ENCODE results near the gene ZC3HAV1L. TPM values are rescaled to one million over a fixed set of nuclear protein-coding genes. Genes with fewer than 3 reads are reported as not detected.
"Not testable (repeated sequence)": the region's sequence is repeated elsewhere in the genome, so short reads cannot be mapped to it uniquely, and the experiment has no call there.

The ZC3HAV1L gene, protein sequence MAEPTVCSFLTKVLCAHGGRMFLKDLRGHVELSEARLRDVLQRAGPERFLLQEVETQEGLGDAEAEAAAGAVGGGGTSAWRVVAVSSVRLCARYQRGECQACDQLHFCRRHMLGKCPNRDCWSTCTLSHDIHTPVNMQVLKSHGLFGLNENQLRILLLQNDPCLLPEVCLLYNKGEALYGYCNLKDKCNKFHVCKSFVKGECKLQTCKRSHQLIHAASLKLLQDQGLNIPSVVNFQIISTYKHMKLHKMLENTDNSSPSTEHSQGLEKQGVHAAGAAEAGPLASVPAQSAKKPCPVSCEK
- total RNA-seq (2014; rRNA removed; shearing (Covaris generic)) = 16.2 and 16.7 TPM in 2 replicates
- 35.1 and 49.6 TPM in 2 replicates for polyA plus RNA-seq (2015; cell fraction: cytosol; rRNA removed)
- 42.4 and 42.7 TPM in 2 replicates for polyA plus RNA-seq (2015; cell fraction: nucleus; rRNA removed)

DNA sequence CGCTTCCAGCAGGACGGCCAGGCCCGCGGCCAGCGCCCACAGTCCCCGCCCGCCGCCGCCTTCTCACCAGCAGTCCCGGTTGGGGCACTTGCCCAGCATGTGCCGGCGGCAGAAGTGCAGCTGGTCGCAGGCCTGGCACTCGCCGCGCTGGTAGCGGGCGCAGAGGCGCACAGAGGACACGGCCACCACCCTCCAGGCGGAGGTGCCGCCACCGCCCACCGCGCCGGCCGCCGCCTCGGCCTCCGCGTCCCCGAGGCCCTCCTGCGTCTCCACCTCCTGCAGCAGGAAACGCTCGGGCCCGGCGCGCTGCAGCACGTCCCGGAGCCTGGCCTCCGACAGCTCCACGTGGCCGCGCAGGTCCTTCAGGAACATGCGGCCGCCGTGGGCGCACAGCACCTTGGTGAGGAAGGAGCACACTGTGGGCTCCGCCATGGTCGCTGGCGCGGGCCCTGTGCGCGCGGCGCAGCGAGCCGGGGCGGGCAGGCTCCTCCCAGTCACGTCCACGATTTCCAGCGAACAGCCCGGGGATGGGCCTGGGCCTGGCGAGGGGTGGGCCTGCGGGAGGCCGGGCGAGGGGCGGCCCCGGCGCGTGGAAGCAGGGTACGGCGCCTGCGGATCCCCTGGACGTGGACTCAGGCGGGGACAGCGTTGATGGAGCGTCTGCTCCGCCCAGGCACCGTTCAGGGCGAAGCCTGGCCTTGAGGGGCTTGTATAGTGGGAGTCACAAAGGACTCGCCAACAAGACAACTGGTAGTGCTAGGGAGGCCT, at the start of gene ZC3HAV1L:
Gene ZC3HAV1L, minus strand, starts transcription at position 457 of the 768 bp plus-strand sequence. Its CDS starts 25 bp downstream, at position 432.
- DNase-seq (ENCODE audit: low read depth, low spot score) = peak; percentile 81
- in situ Hi-C loops (cut with HindIII; ENCODE audit: low pct_unique_long_range_greater_than_20kb, low sequenced_read_pairs) = no loop called here

DNA sequence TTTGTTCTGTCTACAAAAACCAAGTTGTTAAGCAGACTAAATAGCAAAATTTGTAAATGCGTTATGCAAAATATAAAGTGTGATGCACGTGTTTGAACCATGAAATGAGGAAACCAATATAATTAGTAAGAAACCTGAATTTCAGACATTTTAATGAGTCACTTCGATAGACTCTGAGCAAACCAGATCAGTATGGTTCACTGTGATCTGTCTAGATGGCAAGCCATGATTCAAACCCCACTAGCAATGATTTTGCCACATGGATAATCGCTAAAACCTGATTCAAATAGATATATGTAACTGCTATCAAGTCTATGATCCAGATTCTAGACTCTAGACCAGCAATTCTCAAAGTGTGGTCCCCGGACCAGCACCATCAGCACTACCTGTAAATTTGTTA, 48.9 kb upstream of the ZC3HAV1L start:
- no peak for DNase-seq (ENCODE audit: low read depth, low spot score)
- in situ Hi-C loops (cut with HindIII; ENCODE audit: low pct_unique_long_range_greater_than_20kb, low sequenced_read_pairs) = no loop called here

- DNase-seq (ENCODE audit: low read depth, low spot score) = no peak
- in situ Hi-C loops (cut with HindIII; ENCODE audit: low pct_unique_long_range_greater_than_20kb, low sequenced_read_pairs) = no loop called here
These were observed 45.7 kb upstream of the ZC3HAV1L start for GRCh38 chr7:139081584-139081983.

- no peak for DNase-seq (ENCODE audit: low read depth, low spot score)
- in situ Hi-C loops (cut with HindIII; ENCODE audit: low pct_unique_long_range_greater_than_20kb, low sequenced_read_pairs) = no loop called here
These were observed 45.1 kb upstream of the ZC3HAV1L start for GRCh38 chr7:139080905-139081304.

DNA sequence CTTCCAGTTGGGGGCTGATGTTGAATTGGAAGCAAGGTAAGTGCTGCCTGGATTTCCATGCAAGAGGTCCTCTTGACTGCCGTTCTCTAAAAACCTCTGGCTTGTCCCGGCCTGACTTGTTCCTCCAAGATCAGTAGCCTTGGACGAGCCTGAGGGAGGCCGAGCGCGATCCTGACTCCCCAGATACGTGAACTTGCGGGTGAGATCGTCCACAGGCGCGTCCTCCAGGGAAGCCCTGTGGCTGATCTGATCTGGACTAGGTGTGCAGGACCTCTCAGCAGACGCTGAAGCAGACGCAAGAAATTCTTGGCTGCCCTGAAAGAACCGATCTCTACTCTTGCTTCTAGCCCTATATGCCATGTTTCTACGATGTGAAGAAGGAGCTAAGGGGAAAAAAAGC, 44.0 kb upstream of the ZC3HAV1L start:
- no peak for DNase-seq (ENCODE audit: low read depth, low spot score)
- in situ Hi-C loops (cut with HindIII; ENCODE audit: low pct_unique_long_range_greater_than_20kb, low sequenced_read_pairs) = no loop called here

DNA sequence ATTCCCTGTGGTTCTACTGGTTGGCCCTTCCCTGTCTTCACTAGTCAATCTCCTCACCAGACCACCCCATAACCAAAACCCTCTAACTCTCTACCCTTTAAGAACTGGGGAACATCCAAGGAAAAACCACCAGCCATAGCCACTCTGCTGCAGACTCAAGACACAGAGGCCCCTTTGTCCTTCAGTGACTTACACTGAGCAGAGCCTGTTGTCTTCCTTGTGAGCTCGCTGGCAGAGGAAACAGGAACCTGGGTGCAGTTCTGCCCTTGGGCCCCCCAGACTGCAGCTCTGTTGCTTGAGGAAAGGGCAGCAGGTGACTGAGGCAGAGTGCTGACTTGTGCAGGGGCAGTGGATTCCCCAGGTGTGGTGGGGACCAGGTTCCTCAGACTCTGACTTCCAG, 43.1 kb upstream of the ZC3HAV1L start:
- in situ Hi-C loops (cut with HindIII; ENCODE audit: low pct_unique_long_range_greater_than_20kb, low sequenced_read_pairs) = no loop called here
- peak; percentile 90 for DNase-seq (ENCODE audit: low read depth, low spot score)

GRCh38 chr7:139078399-139078798, 42.6 kb upstream of the ZC3HAV1L start:
- peak; percentile 35 for DNase-seq (ENCODE audit: low read depth, low spot score)
- in situ Hi-C loops (cut with HindIII; ENCODE audit: low pct_unique_long_range_greater_than_20kb, low sequenced_read_pairs) = no loop called here

- in situ Hi-C loops (cut with HindIII; ENCODE audit: low pct_unique_long_range_greater_than_20kb, low sequenced_read_pairs); DNase-seq (ENCODE audit: low read depth, low spot score): not testable (repeated sequence)
These were observed 41.9 kb upstream of the ZC3HAV1L start for GRCh38 chr7:139077706-139078105.

DNA sequence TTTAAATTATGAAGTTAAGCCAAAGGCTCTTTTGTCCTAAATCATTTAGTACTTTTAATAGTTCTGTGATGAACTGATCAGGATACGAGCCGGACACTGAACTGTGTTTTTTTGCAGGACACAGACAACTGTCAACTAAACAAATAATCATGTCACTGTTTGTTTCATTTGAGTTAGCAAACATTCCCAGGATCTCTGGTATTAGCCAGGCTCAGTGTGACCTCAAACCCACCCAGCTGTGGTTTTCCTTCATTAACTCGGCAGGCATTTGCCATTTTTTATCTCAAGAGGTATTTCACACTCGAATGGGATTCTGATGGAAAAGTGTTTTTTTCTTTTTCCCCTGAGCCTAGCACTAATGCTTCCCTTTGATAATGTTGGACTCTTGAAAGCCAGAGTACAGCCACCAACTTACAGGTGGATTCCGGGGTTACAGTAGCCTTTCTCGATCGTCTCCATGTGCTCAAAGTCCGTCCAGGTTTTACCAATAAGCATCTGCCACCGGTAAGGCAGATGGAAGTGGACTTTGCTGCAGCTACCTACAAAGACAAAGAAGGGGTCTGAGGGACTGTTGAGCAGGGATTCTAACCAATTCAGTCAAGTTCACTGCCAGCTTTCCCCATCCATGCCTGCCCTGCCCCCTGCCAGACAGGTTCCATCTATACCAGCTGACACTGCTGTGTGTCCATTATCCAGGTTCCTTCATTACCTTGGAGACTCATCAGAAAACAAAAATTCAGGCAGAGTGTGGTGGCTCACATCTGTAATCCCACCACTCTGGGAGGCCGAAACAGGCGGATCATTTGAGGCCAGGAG, 40.2 kb upstream of the ZC3HAV1L start:
- DNase-seq (ENCODE audit: low read depth, low spot score) = no peak
- in situ Hi-C loops (cut with HindIII; ENCODE audit: low pct_unique_long_range_greater_than_20kb, low sequenced_read_pairs) = no loop called here

DNA sequence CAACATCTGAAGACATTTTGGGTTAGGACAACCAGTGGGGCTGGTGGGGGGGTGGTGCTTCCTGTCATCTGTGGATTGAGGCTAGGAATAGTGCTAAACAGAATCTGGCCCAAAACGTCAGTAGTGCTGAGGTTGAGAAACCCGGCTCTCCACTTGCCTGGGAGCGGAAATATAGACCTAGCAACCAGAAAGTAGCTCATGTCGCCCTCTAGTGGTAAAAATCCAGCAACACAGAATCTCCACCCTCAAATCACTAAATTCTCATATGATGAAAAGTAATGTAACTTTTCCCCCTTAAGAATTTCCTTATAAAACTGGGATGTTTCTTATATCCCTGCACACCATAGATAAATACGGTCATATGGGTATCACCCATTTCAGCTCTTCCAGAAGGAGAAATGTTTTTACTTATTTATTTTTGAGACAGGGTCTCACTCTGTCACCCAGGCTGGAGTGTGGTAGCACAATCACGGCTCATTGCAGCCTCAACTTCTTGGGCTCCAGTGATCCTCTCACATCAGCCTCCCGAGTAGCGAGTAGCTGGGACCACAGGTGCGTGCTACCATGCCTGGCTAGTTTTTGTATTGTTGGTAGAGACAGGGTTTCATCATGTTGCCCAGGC, 39.3 kb upstream of the ZC3HAV1L start:
- in situ Hi-C loops (cut with HindIII; ENCODE audit: low pct_unique_long_range_greater_than_20kb, low sequenced_read_pairs) = no loop called here
- DNase-seq (ENCODE audit: low read depth, low spot score) = peak; percentile 92

DNA sequence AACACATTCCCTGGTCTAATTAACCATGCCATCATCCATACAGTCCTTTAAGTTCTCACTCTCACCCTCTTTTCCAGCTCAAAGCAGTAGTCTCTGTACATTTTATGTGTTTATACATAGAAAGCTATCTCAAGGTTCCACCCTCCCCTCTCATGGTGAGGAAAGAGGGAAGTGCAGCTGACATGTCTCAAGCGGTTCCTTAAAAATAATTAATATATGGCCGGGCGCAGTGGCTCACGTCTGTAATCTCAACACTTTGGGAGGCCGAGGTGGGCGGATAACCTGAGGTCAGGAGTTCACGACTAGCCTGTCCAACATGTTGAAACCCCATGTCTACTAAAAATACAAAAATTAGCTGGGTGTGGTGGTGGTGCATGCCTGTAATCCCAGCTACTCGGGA, 37.0 kb upstream of the ZC3HAV1L start:
- in situ Hi-C loops (cut with HindIII; ENCODE audit: low pct_unique_long_range_greater_than_20kb, low sequenced_read_pairs) = no loop called here
- DNase-seq (ENCODE audit: low read depth, low spot score) = no peak

DNA sequence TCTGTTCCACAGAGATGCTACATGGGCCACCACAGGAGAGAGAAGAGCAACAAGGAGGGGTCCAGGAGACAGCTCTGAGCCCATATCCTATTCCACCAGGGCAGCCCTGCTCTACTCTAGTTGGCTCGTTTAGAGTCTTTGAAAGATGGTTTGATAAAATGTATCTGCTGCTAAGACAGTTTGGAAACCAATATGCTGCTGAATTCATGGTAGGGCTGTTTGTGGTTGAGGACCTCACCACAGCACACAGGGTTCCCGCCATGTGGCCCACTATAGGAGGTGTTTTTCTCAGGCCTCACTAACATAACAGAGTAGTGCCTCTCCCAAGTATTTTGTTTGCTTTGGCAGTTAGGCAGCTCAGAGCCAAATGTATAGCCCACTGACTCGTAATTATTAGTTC, 35.8 kb upstream of the ZC3HAV1L start:
- DNase-seq (ENCODE audit: low read depth, low spot score) = no peak
- in situ Hi-C loops (cut with HindIII; ENCODE audit: low pct_unique_long_range_greater_than_20kb, low sequenced_read_pairs) = no loop called here

DNA sequence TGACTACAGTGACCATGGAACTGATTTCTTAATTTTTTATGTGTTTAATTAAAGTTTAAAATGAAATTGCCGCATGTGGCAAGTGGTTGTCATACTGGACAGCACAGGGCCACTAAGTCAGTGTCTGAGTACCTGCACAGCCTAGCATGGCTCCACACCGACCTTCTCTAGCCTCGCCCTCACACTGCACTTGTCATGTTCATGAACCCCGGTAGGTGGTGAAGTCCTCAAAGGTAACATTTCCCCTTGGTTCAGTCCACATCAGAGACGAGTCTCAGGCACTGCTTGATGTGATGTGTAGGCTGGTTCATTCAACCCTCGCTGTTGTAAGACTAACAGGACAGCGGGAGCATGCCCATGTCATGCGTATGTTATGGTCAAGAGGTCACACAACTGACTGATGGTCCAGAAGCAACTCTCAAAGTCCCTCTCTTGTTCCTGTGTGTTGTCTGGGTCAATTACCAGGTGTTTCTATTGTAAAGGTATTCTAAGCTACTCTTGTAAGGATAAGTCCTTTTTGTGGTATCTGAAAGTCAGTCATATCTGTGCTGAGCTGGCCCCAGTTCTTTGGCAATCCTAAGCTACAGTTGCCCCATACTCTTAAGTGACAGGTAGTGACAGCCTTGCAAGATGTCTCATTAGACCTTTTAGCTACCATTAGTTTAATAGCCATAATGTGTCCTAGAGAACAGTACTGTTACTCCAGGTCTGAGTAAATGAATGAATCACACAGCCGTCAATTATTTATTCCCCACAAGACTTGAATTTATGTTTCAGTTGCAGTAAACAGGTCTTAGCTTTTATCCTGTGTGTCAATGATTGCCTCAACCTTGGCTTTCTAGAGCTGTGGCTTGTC, 32.9 kb upstream of the ZC3HAV1L start:
- no peak for DNase-seq (ENCODE audit: low read depth, low spot score)
- in situ Hi-C loops (cut with HindIII; ENCODE audit: low pct_unique_long_range_greater_than_20kb, low sequenced_read_pairs) = no loop called here

DNA sequence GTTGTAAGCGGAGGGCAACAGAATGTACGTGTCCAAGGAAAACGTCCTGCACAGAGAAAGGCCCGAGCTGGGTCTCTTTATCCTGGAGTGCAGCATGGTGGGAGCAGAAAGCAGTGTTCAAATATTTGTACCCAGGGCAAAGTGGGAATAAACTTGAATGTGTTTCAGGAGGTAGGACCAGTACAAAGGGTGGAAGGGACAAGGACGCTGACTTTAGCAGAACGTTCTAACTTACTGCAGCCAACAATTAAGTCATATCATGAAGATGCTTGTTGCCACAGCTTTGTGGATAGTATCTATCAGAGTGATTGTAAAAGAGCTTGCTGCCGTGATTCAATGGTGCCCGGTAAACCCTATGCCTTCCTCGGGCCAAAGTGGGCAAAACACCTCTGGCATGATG, 30.5 kb upstream of the ZC3HAV1L start:
- in situ Hi-C loops (cut with HindIII; ENCODE audit: low pct_unique_long_range_greater_than_20kb, low sequenced_read_pairs) = no loop called here
- DNase-seq (ENCODE audit: low read depth, low spot score) = no peak

DNA sequence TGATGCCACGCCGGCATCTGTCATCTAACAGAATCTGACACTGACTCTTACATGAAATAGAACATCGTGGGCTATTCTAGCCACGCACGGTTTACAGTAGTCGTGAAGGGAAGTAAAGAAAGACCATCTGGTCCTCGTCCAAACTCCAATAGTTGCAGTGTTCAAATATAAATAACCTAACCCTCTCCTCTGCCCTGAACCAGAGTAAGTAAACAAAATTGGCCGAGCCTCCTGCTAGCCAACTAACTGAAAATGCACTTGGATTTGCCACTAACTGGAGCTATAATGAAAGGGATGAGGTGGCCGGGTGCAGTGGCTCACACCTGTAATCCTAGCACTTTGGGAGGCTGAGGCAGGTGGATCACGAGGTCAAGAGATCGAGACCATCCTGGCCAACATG, 29.5 kb upstream of the ZC3HAV1L start:
- in situ Hi-C loops (cut with HindIII; ENCODE audit: low pct_unique_long_range_greater_than_20kb, low sequenced_read_pairs) = no loop called here
- DNase-seq (ENCODE audit: low read depth, low spot score) = no peak

DNA sequence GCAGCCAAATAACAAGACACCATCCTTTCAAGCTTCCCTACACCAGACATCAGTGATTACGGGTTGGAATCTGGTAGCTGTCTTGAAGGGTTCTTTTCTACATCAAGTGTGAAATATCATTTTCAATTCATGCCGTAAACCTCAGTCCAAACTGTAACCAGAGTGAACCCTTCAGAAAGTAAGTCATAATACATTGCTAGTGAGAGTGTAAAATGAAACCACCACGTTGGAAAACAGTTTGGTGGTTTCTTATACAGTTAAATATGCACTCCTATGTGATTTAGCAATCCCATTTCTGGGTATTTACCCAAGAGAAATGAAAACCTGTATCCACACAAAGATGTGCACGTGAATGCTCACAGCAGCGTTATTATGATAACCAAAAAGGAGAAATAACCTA, 25.6 kb upstream of the ZC3HAV1L start:
- no peak for DNase-seq (ENCODE audit: low read depth, low spot score)
- in situ Hi-C loops (cut with HindIII; ENCODE audit: low pct_unique_long_range_greater_than_20kb, low sequenced_read_pairs) = no loop called here

DNA sequence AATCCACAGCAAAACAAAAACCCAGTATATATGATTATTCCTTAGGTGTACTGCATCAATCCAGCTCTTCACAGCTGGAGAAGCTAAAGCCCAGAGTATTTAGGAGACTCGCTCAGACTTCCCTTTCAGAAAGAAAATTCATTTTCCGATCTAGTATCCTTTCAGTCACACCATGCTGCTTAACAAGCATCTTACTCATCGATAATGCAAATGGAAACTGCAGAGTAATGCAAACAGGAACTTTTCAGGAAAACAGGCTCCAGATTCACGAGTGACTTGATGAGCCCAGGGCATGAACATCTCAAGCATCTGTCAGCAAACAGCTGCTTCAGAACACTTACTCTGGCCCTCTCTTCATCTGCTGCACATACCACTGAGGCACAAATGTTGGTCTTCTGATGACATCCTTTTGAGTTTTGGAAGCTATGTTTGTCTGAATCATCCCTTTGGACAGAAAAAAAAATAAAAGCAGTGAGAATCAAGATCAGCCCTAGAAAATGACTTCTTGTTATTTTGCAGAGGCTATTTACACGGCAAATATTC, 24.9 kb upstream of the ZC3HAV1L start:
- in situ Hi-C loops (cut with HindIII; ENCODE audit: low pct_unique_long_range_greater_than_20kb, low sequenced_read_pairs) = no loop called here
- DNase-seq (ENCODE audit: low read depth, low spot score) = no peak
